Activated naive CD8-positive, alpha-beta T cell (primary cell): ENCODE measurements around the gene KIRREL3.

Experiments
- H3K27ac Mint-ChIP-seq: one replicate; pipeline ENCODE4 v1.8.0; 2021; ENCODE audit warnings: mixed read lengths
- H3K27me3 Mint-ChIP-seq: one replicate; pipeline ENCODE4 v1.8.0; 2021; ENCODE audit warnings: mixed read lengths
- H3K36me3 Mint-ChIP-seq: one replicate; pipeline ENCODE4 v1.8.0; 2021; ENCODE audit warnings: mixed read lengths
- H3K4me1 Mint-ChIP-seq: one replicate; pipeline ENCODE4 v1.8.0; 2021; ENCODE audit warnings: low read depth, mixed read lengths
- H3K4me3 Mint-ChIP-seq: one replicate; pipeline ENCODE4 v1.8.0; 2021; ENCODE audit warnings: mild to moderate bottlenecking, mixed read lengths
- H3K9me3 Mint-ChIP-seq: one replicate; pipeline ENCODE4 v1.8.0; 2021; ENCODE audit warnings: low read depth, mixed read lengths

Gene KIRREL3

GRCh38 chr11:126863294-126863997 lies 137.1 kb downstream of the KIRREL3 start:
- H3K4me1 Mint-ChIP-seq, result no peaks in the 10 kb centered on the region
- no peak overlapping the region for H3K4me3 Mint-ChIP-seq
- peaks cover 3% of the 10 kb centered on the region for H3K27me3 Mint-ChIP-seq
- no peak overlapping the region for H3K27ac Mint-ChIP-seq
- H3K36me3 Mint-ChIP-seq, result no peaks in the 10 kb centered on the region
- H3K9me3 Mint-ChIP-seq, result peaks cover 3% of the 10 kb centered on the region

GRCh38 chr11:126862664-126863243 lies 137.8 kb downstream of the KIRREL3 start:
- no peaks in the 10 kb centered on the region for H3K36me3 Mint-ChIP-seq
- peaks cover 3% of the 10 kb centered on the region for H3K9me3 Mint-ChIP-seq
- no peaks in the 10 kb centered on the region for H3K4me1 Mint-ChIP-seq
- H3K27me3 Mint-ChIP-seq, result peaks cover 3% of the 10 kb centered on the region
- no peak overlapping the region for H3K4me3 Mint-ChIP-seq
- H3K27ac Mint-ChIP-seq, result no peak overlapping the region

- Mint-ChIP-seq H3K9me3 (peaks cover 3% of the 10 kb centered on the region), H3K36me3 (no peaks in the 10 kb centered on the region), H3K4me3 (no peak overlapping the region), H3K27ac (no peak overlapping the region), H3K4me1 (no peaks in the 10 kb centered on the region), H3K27me3 (peaks cover 3% of the 10 kb centered on the region)
Observed at GRCh38 chr11:126861796-126862459, 138.6 kb downstream of the KIRREL3 start.

DNA sequence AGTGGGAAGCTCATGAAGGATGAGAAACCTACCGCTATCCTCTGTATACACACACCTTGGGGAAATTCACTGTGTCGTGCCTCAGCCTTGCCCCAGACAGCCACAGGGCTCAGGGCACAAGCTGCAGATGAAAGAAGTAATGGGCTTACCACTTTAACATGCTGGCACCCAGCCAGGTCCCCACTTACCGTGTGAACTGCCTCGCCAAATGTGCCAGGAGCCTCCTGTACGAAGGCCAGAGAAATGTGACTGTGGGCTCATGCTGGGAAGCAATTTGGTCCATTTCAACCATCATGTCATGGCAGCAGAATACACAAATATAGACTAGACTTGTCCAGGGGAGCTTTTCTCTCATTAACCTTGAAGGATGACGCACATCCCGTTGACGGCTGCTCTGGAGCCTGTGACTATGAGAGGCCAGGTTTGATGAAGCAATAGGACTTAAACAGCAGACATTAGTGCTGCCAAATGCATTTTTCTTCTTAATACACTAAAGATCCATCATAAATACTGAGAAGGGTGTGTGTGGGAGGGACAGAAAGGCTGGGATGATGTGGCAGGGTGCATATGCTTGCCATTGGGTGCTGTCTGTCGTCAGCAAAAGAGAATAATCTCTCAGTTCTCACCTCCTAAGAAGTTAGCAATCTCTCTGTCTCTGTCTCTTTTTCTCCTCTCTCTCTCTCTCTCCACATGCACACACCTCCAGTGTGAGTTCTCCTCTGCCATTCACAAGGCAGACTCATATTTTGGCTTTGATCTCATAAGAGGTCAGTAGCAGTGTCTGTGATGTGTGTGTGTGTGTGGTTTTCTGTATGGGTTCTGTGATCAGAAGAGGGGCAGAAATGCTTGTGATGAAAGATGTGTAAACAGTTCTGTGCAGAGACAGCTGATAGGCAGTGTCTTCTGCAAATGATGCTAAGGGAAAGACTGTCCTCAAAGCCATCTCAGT lies 142.4 kb downstream of the KIRREL3 start:
- H3K9me3 Mint-ChIP-seq, result peaks cover 3% of the 10 kb centered on the region
- H3K27me3 Mint-ChIP-seq, result peaks cover 2% of the 10 kb centered on the region
- H3K36me3 Mint-ChIP-seq, result no peaks in the 10 kb centered on the region
- no peak overlapping the region for H3K27ac Mint-ChIP-seq
- no peak overlapping the region for H3K4me3 Mint-ChIP-seq
- no peaks in the 10 kb centered on the region for H3K4me1 Mint-ChIP-seq

DNA sequence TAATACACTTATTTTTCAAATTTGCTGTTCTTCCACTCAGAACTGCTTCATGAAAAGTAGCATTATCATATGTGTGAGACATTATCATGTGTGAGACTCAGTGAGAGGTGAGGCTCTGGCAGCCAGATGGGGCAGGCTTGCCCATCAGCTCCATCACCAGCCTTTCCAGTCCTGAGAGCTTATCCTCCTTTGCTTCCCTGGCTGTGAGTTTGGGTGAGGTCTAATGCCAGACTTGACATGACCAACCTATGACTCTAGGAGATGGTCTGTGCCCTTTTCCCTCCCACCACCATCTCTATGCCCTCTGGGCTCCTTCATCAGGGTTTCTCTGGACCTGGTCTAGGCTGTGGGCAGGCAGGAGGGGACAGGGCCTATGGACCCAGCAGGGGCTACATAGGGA lies 145.0 kb downstream of the KIRREL3 start:
- Mint-ChIP-seq H3K4me3 (no peak overlapping the region), H3K27ac (no peak overlapping the region), H3K36me3 (no peaks in the 10 kb centered on the region), H3K9me3 (peaks cover 3% of the 10 kb centered on the region), H3K4me1 (no peaks in the 10 kb centered on the region), H3K27me3 (peaks cover 2% of the 10 kb centered on the region)

DNA sequence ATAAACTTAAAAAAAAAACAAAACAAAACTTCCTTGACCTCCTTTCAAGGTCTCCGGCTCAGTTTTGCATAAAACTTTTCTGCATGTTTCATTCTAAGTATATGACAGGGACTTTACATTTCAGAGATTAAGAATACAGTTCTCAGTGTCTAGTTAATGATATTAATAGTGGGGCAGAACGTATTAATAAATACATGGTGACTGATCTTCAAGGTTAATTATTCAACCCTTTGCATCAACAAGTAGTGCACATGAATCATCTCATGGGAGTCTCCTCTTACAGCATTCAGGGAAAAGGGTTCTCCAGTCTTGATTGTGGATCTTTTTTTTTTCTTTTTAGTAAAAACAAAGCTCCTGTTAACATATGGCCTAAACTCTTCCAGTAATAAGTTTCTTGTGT lies 146.8 kb downstream of the KIRREL3 start:
- Mint-ChIP-seq H3K9me3 (no peaks in the 10 kb centered on the region), H3K27me3 (no peaks in the 10 kb centered on the region), H3K4me1 (no peaks in the 10 kb centered on the region), H3K27ac (no peak overlapping the region), H3K36me3 (no peaks in the 10 kb centered on the region), H3K4me3 (no peak overlapping the region)

DNA sequence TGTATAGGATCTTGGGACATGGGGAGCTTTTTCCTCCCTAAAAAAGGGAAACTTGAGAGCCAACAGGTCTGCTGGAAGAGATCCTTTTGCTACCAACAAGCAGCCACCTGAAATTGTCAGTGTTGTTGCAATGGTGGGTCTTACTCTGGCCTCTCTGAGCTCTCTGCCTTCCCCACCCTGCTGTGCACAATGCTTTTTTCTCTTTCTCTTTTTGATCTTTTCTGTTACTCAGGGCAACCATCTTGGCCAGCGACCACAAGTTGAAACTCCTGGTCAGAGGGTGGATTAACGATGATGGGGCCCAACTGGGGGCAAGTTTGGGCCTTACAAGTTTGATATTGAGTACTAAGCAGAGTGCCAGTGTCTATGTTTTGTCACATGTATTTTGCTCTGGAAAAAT lies 155.8 kb downstream of the KIRREL3 start:
- H3K27me3 Mint-ChIP-seq, result peaks cover 2% of the 10 kb centered on the region
- H3K9me3 Mint-ChIP-seq, result no peaks in the 10 kb centered on the region
- no peak overlapping the region for H3K4me3 Mint-ChIP-seq
- no peaks in the 10 kb centered on the region for H3K4me1 Mint-ChIP-seq
- H3K36me3 Mint-ChIP-seq, result no peaks in the 10 kb centered on the region
- no peak overlapping the region for H3K27ac Mint-ChIP-seq

DNA sequence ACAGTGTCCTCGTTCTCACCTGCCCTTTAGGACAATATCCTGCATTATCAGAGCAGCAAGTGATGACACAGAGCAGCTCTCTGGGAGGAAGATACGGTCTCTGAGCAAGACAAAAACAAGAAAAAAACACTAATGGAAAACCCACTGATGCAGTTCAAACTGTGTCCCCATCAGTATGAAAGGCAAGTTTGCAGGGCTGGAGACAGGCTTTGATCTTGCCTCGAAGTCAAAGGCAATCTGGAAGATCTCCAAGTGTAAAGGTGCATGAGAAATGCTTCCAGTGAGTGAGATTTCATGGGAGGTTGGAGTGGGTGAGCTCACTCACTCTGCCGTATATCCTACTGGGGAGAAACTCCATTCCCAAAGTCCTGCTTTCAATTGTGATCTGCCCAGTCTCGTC lies 157.5 kb downstream of the KIRREL3 start:
- Mint-ChIP-seq H3K4me1 (no peaks in the 10 kb centered on the region), H3K27me3 (peaks cover 2% of the 10 kb centered on the region), H3K4me3 (no peak overlapping the region), H3K9me3 (no peaks in the 10 kb centered on the region), H3K36me3 (no peaks in the 10 kb centered on the region), H3K27ac (no peak overlapping the region)

- H3K4me1 Mint-ChIP-seq, result no peaks in the 10 kb centered on the region
- no peak overlapping the region for H3K4me3 Mint-ChIP-seq
- H3K27ac Mint-ChIP-seq, result no peak overlapping the region
- H3K27me3 Mint-ChIP-seq, result peaks cover 4% of the 10 kb centered on the region
- no peaks in the 10 kb centered on the region for H3K36me3 Mint-ChIP-seq
- no peaks in the 10 kb centered on the region for H3K9me3 Mint-ChIP-seq
Observed at GRCh38 chr11:126841999-126842398, 158.6 kb downstream of the KIRREL3 start.

- H3K9me3 Mint-ChIP-seq, result no peaks in the 10 kb centered on the region
- no peak overlapping the region for H3K27ac Mint-ChIP-seq
- H3K4me3 Mint-ChIP-seq, result no peak overlapping the region
- no peaks in the 10 kb centered on the region for H3K4me1 Mint-ChIP-seq
- no peaks in the 10 kb centered on the region for H3K36me3 Mint-ChIP-seq
- peaks cover 4% of the 10 kb centered on the region for H3K27me3 Mint-ChIP-seq
Observed at GRCh38 chr11:126840975-126841374, 159.6 kb downstream of the KIRREL3 start.

- H3K36me3 Mint-ChIP-seq, result no peaks in the 10 kb centered on the region
Observed at GRCh38 chr11:126840201-126840886, 160.2 kb downstream of the KIRREL3 start.

DNA sequence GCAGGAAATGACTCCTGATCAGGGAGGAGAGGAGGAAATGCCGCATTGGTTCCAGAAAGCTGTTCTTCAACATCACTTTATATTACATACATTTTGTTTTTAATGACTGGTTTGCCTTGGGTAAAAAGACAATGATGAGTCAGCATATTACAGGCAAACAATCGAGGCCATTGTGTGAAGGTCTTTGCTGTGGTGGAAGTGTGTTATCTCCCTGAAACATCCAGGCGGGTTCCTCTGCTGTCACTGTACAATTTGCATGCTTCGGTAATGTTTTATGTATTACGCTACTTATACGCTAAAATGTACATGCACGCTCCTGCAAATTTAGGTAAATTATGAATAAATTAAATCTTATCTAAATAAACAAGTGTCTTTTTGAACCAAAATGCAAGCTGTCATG lies 161.1 kb downstream of the KIRREL3 start:
- Mint-ChIP-seq H3K36me3 (no peaks in the 10 kb centered on the region), H3K4me3 (no peak overlapping the region), H3K27ac (no peak overlapping the region), H3K4me1 (no peaks in the 10 kb centered on the region), H3K27me3 (peaks cover 5% of the 10 kb centered on the region), H3K9me3 (no peaks in the 10 kb centered on the region)

More at GRCh38 chr11:126840201-126840886, 160.2 kb downstream of the KIRREL3 start:
- Mint-ChIP-seq H3K9me3 (no peaks in the 10 kb centered on the region), H3K4me1 (no peaks in the 10 kb centered on the region), H3K27ac (no peak overlapping the region), H3K27me3 (peaks cover 5% of the 10 kb centered on the region), H3K4me3 (no peak overlapping the region)

DNA sequence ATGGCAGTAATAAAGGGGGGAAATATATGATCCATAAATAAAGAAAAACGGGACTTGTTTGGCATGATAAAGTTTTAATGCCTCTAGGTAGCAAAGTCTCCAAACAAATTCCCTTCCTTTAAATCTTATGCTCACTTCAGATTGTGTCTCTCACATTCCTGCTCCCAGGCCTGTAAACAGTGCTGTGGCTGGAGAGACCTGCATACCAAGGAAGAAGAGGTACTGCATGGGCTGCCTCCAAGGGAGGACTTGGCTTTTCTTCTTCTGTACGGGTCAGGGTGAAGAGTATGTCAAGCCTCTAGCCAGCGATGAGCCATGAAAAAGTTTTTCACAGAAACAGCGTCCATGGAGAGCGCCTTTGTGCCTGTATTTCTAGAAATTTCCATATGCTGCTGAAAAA lies 161.8 kb downstream of the KIRREL3 start:
- Mint-ChIP-seq H3K36me3 (no peaks in the 10 kb centered on the region), H3K4me3 (no peak overlapping the region)

GRCh38 chr11:126837581-126837980 lies 163.0 kb downstream of the KIRREL3 start:
- no peaks in the 10 kb centered on the region for H3K36me3 Mint-ChIP-seq
- H3K9me3 Mint-ChIP-seq, result no peaks in the 10 kb centered on the region
- H3K4me3 Mint-ChIP-seq, result no peak overlapping the region
- no peaks in the 10 kb centered on the region for H3K4me1 Mint-ChIP-seq
- H3K27me3 Mint-ChIP-seq, result peaks cover 5% of the 10 kb centered on the region
- no peak overlapping the region for H3K27ac Mint-ChIP-seq

More for the DNA sequence above, 161.8 kb downstream of the KIRREL3 start:
- Mint-ChIP-seq H3K9me3 (no peaks in the 10 kb centered on the region), H3K4me1 (no peaks in the 10 kb centered on the region), H3K27ac (no peak overlapping the region), H3K27me3 (peaks cover 5% of the 10 kb centered on the region)
